GM19455 (cell line): ENCODE measurements around the gene SDK2.

ENCODE experiments used
- ATAC-seq: cut with Tn5 transposase; IDR thresholded peaks from one replicate; pipeline ENCODE4 v1.9.1; 2021; ENCODE audit not compliant: unreplicated experiment

Gene SDK2

GRCh38 chr17:73561111-73561510, 83.1 kb downstream of the SDK2 start:
- no peak for ATAC-seq

- no peak for ATAC-seq
Observed at GRCh38 chr17:73560661-73561060, 83.6 kb downstream of the SDK2 start.

- ATAC-seq = no peak
Observed at GRCh38 chr17:73559532-73559931, 84.7 kb downstream of the SDK2 start.

- no peak for ATAC-seq
Observed at GRCh38 chr17:73555199-73555960, 88.9 kb downstream of the SDK2 start.

GRCh38 chr17:73554498-73554897, 89.7 kb downstream of the SDK2 start:
- ATAC-seq = no peak

- no peak for ATAC-seq
Observed at GRCh38 chr17:73553311-73553710, 90.9 kb downstream of the SDK2 start.

- no peak for ATAC-seq
Observed at GRCh38 chr17:73552300-73553048, 91.8 kb downstream of the SDK2 start.

GRCh38 chr17:73551759-73552158, 92.5 kb downstream of the SDK2 start:
- no peak for ATAC-seq

GRCh38 chr17:73551144-73551543, 93.1 kb downstream of the SDK2 start:
- no peak for ATAC-seq

GRCh38 chr17:73550556-73550955, 93.7 kb downstream of the SDK2 start:
- ATAC-seq = no peak

GRCh38 chr17:73549841-73550430, 94.3 kb downstream of the SDK2 start:
- no peak for ATAC-seq

- ATAC-seq = no peak
Observed at GRCh38 chr17:73548620-73549311, 95.5 kb downstream of the SDK2 start.

GRCh38 chr17:73547790-73548189, 96.5 kb downstream of the SDK2 start:
- no peak for ATAC-seq

GRCh38 chr17:73546770-73547536, 97.3 kb downstream of the SDK2 start:
- no peak for ATAC-seq

- no peak for ATAC-seq
Observed at GRCh38 chr17:73546114-73546513, 98.1 kb downstream of the SDK2 start.

GRCh38 chr17:73545109-73546032, 98.9 kb downstream of the SDK2 start:
- ATAC-seq = no peak

- no peak for ATAC-seq
Observed at GRCh38 chr17:73544333-73544732, 99.9 kb downstream of the SDK2 start.

- no peak for ATAC-seq
Observed at GRCh38 chr17:73542323-73542722, 101.9 kb downstream of the SDK2 start.

- no peak for ATAC-seq
Observed at GRCh38 chr17:73541561-73541981, 102.7 kb downstream of the SDK2 start.

- ATAC-seq = no peak
Observed at GRCh38 chr17:73541111-73541510, 103.1 kb downstream of the SDK2 start.
